Measurements from ENCODE around the gene CDC7. TPM values are rescaled to one million over a fixed set of nuclear protein-coding genes. Genes with fewer than 3 reads are reported as not detected.

Gene CDC7
- polyA plus RNA-seq, 1 donor (not counting 4 experiments of a cell fraction or from before 2014, with no cell fraction given): 8.1 TPM

DNA sequence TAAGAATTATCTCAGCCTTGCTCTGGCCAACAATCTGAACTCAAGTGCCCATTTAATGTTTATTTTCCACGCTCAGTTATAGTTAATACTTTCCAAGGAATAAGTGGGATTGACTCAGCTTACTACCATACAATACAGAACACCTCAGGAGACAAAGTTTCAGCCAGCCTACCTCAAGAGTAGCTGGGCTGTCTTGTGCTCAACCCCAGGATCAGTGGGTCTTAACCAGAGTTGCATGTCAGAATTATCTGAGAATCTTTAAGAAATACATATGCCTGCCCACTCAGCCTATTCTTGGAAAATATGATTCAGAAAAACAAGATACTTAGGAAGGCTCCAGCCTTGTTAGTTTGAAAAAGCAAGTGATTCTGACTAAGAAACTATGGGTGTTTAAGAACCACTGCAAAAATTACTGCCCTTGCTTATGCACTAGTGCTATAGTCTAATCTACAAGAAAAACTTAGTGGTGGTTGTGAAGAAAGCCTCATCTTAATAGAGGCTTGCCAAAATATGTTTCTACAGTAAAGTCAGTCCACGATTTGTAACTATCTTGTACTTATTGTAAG, 20.4 kb downstream of the CDC7 start:
- no peak for FAIRE-seq
- Histone ChIP-seq H3K27me3 (ENCODE audit: control insufficient read depth, extremely low read depth, insufficient read depth, low read length) (no peaks in the 10 kb centered on the region), H3K79me2 (ENCODE audit: control insufficient read depth, insufficient read depth, low read length) (no peaks in the 10 kb centered on the region), H3K36me3 (ENCODE audit: control insufficient read depth in 2 of 2, extremely low read depth in 1 of 2, insufficient read depth in 2 of 2, low read length in 2 of 2) (no peaks in the 10 kb centered on the region), H3K4me1 (ENCODE audit: control insufficient read depth, extremely low read depth, insufficient read depth, low read length) (no peaks in the 10 kb centered on the region), H3K9me1 (ENCODE audit: control insufficient read depth, extremely low read depth, insufficient read depth, low read length) (no peaks in the 10 kb centered on the region), H3K27ac (ENCODE audit: control insufficient read depth, insufficient read depth, low read length) (no peak overlapping the region), H2AFZ (ENCODE audit: control insufficient read depth, low read length) (no peak overlapping the region), H4K20me1 (ENCODE audit: control insufficient read depth, extremely low read depth, insufficient read depth, low read length) (no peaks in the 10 kb centered on the region), H3K9ac (ENCODE audit: control insufficient read depth, extremely low read depth, insufficient read depth, low read length) (no peak overlapping the region), H3K4me3 (ENCODE audit: control insufficient read depth in 2 of 3, extremely low read depth in 1 of 3, insufficient read depth in 2 of 3, low read depth in 1 of 3, low read length in 3 of 3) (no peak overlapping the region), H3K4me2 (ENCODE audit: control insufficient read depth, extremely low read depth, insufficient read depth, low read depth, low read length) (no peak overlapping the region), H3K9me3 (ENCODE audit: control insufficient read depth, low read depth, low read length) (no peaks in the 10 kb centered on the region)
- no peak for DNase-seq (ENCODE audit: low read depth, low spot score)
- dilution Hi-C loops (cut with MboI; ENCODE audit: extremely low pct_ligation_motif_present, low sequenced_read_pairs): no loop called here
- TF ChIP-seq, protein P1, sequence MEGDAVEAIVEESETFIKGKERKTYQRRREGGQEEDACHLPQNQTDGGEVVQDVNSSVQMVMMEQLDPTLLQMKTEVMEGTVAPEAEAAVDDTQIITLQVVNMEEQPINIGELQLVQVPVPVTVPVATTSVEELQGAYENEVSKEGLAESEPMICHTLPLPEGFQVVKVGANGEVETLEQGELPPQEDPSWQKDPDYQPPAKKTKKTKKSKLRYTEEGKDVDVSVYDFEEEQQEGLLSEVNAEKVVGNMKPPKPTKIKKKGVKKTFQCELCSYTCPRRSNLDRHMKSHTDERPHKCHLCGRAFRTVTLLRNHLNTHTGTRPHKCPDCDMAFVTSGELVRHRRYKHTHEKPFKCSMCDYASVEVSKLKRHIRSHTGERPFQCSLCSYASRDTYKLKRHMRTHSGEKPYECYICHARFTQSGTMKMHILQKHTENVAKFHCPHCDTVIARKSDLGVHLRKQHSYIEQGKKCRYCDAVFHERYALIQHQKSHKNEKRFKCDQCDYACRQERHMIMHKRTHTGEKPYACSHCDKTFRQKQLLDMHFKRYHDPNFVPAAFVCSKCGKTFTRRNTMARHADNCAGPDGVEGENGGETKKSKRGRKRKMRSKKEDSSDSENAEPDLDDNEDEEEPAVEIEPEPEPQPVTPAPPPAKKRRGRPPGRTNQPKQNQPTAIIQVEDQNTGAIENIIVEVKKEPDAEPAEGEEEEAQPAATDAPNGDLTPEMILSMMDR (optimal IDR thresholded peaks at IDR 0.05 in 1 of 3, IDR thresholded peaks at IDR 0.05 in 1 of 3, conservative IDR thresholded peaks at IDR 0.05 in 1 of 3; ENCODE audit: extremely low read depth in 1 of 3, insufficient read depth in 2 of 3, low read length in 3 of 3): no peak
- TF ChIP-seq EZH2 (IDR thresholded peaks at IDR 0.05; ENCODE audit: low read length): no peak

DNA sequence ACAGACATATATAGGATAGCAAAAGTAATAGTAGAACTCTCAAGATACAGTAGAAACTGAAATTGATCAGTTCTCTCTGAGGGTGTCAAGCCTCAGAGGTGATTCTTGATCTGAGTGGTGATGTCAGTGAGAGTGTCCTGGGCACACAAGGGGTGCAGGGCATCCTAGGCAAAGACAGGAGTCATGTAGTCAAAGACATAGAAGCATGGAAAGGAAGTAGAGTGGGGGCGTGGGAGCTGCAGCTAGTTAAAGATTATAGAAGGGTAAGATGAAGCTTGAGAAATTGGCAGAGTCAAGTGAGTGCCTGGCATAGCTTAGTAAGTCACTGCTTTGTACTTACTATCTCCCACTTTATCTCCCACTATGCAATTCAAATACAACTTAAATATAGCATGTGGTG, 22.8 kb downstream of the CDC7 start:
- Histone ChIP-seq H3K9me3 (ENCODE audit: control insufficient read depth, low read depth, low read length) (no peaks in the 10 kb centered on the region), H3K27me3 (ENCODE audit: control insufficient read depth, extremely low read depth, insufficient read depth, low read length) (no peaks in the 10 kb centered on the region), H3K4me2 (ENCODE audit: control insufficient read depth, extremely low read depth, insufficient read depth, low read depth, low read length) (no peak overlapping the region), H3K4me1 (ENCODE audit: control insufficient read depth, extremely low read depth, insufficient read depth, low read length) (no peaks in the 10 kb centered on the region), H3K9me1 (ENCODE audit: control insufficient read depth, extremely low read depth, insufficient read depth, low read length) (no peaks in the 10 kb centered on the region), H3K4me3 (ENCODE audit: control insufficient read depth in 2 of 3, extremely low read depth in 1 of 3, insufficient read depth in 2 of 3, low read depth in 1 of 3, low read length in 3 of 3) (no peak overlapping the region), H4K20me1 (ENCODE audit: control insufficient read depth, extremely low read depth, insufficient read depth, low read length) (no peaks in the 10 kb centered on the region), H3K27ac (ENCODE audit: control insufficient read depth, insufficient read depth, low read length) (no peak overlapping the region), H3K9ac (ENCODE audit: control insufficient read depth, extremely low read depth, insufficient read depth, low read length) (no peak overlapping the region), H2AFZ (ENCODE audit: control insufficient read depth, low read length) (no peak overlapping the region), H3K79me2 (ENCODE audit: control insufficient read depth, insufficient read depth, low read length) (no peaks in the 10 kb centered on the region), H3K36me3 (ENCODE audit: control insufficient read depth in 2 of 2, extremely low read depth in 1 of 2, insufficient read depth in 2 of 2, low read length in 2 of 2) (no peaks in the 10 kb centered on the region)
- TF ChIP-seq, protein P1 (optimal IDR thresholded peaks at IDR 0.05 in 1 of 3, IDR thresholded peaks at IDR 0.05 in 1 of 3, conservative IDR thresholded peaks at IDR 0.05 in 1 of 3; ENCODE audit: extremely low read depth in 1 of 3, insufficient read depth in 2 of 3, low read length in 3 of 3): no peak
- TF ChIP-seq EZH2 (IDR thresholded peaks at IDR 0.05; ENCODE audit: low read length): no peak
- dilution Hi-C loops (cut with MboI; ENCODE audit: extremely low pct_ligation_motif_present, low sequenced_read_pairs): no loop called here
- DNase-seq (ENCODE audit: low read depth, low spot score) (no peak), FAIRE-seq (no peak)
